NCI-H1092 treated with DMSO at 0.1 percent for 48 hours (cell line): ENCODE data around the gene TMEM108.

Experiments
- DNase-seq: peaks from one replicate; lab custom pipeline; 2025; lab: John Stamatoyannopoulos, UW

TMEM108 gene

DNA sequence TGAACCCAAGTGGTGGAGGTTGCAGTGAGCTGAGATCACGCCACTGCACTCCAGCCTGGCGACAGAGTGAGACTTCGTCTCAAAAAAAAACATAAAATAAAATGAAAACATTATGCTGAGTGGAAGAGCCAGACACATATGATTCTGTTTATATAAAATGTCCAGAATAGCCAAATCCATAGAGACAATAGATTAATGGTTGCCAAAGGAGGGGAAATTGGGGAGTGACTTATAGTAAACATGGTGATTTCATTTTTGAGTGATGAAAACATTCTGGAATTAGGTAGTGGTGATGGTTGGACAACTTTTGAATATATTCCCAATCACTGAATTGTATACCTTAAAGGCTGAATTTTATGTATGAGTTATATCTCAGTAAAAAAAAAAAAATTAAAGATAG lies 189.6 kb downstream of the TMEM108 start:
- DNase-seq = no peak

DNA sequence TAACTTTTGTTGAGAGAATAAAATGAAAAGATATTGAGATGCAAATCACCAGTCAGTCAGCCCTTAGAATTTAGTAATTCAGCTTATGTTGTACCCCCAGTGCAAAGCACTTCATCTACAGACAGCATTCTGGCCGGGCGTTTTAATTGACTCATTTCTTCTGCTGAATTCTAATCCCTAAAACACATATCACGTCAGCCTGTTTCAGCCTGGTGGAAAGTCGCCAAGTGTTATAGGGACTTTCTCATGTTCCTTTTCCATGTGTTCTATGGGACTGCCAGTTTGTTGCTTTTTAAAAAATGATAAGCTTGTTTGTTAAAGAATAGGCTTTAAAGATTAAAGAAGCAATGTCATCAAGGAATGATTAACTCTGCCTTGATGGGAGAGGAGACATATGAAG lies 192.0 kb downstream of the TMEM108 start:
- DNase-seq = peak; percentile 35

GRCh38 chr3:133236901-133237300 lies 198.7 kb downstream of the TMEM108 start:
- DNase-seq = no peak

- DNase-seq = no peak
These were observed 199.2 kb downstream of the TMEM108 start for GRCh38 chr3:133237380-133237779.

DNA sequence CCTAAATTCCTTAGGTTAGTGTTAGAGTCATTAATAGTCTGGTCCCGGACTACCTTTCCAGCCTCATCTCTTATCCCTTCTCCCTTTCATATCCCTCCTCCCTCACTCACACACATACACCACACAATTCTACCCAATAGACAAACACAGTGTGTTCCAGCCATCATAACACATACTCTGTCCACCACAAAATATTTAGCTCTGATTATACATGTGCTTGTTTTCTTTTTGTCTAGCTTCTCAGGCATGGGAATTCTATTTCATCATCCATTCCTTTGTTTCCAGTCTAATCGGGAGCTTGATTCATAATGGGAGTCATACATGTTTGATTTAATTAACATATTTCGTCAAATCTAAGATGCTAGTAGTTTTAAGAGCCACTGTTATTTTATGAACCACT lies 199.8 kb downstream of the TMEM108 start:
- no peak for DNase-seq

DNA sequence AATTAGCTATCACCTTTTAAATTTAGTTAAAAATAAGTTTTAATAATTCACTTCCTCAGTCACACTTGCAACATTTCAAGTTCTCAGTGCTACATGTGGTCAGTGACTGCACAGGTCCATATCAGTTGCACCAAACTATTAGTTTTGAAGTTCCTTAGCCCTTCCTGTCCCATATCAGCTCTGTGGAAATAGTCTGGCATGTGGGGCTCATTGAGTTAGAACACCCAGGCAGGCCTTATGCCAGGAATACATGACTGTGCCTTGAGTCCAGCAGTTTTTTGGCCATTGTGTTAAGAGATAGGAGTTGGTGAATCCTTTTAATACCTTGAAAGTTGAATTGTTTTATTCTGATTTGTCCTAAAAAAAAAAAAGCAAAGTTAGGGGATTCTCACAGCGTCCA lies 207.9 kb downstream of the TMEM108 start:
- no peak for DNase-seq

DNA sequence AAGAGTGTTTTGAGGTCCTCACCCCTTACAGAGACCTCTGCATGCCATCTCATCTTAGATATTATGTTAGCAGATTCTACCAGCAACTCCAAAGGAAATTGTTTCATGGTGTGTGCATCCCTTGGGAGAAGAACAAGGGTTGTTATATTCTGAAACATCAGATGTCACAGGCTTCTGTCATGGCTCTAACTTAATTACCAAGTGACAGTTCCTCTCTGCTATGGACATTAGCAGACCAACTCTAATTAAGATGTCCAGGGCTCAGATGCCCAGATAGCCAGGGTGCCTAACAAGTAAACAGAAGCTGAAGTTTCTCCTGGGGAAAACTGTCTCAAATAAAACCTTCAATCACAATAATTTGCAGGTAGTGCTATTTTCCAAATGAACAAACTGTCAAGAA lies 208.6 kb downstream of the TMEM108 start:
- DNase-seq = no peak

GRCh38 chr3:133248389-133248788 lies 210.2 kb downstream of the TMEM108 start:
- DNase-seq = no peak

DNA sequence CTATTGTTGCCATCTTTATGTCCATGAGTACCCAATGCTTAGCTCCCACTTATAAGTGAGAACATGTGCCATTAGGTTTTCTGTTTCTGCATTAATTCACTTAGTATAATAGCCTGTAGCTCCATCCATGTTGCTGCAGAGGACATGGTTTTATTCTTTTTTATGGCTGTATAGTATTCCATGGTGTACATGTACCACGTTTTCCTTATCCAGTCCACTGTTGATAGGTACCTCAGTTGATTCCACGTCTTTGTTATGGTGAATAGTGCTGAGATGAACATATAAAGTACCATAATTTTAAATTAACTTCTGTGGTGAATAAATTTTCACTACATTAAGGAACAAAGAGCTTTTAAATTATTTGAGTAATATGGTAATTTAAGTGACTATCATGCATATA lies 211.3 kb downstream of the TMEM108 start:
- DNase-seq = no peak

DNA sequence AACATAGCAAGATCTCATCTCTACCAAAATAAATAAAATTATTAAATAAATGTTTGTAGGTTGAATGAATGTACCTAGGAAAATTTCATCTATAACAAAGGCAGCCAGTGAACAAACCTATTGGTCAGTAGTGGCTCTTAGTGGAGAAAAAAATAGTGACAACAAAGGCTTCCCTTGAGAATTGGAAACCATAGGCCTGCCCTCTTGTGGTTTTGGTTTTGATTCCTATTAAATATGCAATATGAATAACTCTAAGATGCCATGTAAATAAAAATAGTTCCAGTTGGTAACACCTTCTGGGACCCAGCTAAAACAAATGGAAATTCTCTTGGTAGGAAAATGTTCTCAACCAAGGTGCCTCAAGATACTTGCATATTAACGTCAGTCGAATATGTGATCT lies 216.0 kb downstream of the TMEM108 start:
- DNase-seq = no peak

DNA sequence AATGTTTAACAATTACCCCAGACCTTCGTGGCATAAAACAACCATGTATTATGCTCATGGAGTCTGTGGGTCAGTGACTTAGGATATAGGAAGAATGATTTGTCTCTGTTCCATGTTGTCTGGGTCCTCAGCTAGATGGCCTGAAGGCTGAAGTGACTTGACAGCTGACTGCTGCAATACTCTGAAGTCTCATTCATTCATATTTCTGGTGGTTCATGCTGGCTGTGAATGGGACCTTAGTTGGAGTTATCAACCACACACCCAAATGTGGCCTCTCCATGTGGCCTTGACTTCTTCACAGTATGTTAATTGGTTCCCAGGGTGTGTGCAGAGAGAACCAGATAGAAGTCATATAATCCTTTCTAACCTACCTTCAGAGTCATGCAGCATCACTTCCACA lies 216.5 kb downstream of the TMEM108 start:
- no peak for DNase-seq

- no peak for DNase-seq
These were observed 218.7 kb downstream of the TMEM108 start for GRCh38 chr3:133256787-133257483.

DNA sequence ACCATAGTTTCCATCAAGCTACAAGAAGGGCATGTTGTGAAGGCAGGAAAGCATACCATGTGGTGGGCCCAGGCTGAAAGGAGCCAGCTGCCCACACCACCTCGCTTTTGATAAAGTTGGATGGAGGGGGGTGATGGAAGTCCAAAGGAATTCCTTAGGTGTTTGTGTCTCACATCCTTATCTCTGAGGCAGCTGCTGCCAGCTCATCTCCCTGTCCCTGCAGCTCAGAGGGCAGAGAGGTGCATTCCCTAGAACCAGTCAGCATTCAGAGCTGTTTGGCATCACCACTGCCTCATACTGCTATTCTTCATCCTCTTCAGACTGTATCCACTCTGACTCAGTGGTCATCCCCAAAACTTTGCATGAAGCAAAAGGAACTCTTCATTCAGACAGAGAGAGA lies 220.2 kb downstream of the TMEM108 start:
- DNase-seq = no peak

DNA sequence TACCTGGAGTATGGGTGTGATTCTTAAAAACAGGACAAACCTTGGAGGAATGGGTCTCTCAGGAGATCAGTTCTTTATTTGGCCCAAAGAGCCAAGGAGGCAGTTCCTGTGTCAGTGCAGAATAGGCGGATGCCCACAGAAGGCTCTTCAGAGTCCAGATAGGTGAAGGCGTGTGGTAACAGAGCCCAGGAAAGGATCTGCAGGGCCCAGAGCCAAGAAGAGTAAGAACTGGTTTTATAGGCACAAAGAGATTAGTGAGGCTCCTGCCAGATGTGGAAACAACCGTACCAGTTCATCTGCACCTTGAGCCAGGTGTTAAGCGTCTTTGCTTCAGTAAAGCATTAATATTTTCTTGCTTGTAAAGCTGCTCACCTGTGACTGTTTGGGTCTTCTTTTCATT lies 221.6 kb downstream of the TMEM108 start:
- no peak for DNase-seq

DNA sequence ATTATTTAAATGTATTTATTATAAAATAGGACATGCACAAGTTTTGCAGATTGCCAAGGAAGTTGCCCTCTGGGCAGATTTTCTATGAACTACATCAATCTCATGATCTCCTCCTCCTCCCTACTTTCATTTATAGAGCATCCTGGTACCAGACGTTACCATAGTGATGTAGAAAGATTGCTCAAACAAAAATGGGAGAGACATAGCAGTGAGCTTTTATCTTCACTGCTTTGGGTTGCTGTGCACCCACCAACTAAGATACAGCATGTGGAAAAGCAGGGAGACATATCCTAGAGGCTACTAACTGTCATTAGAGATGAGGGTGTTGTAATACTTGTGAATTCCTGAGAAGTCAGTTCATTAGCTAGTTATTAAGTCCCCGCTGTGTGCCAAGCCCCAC lies 224.1 kb downstream of the TMEM108 start:
- no peak for DNase-seq

DNA sequence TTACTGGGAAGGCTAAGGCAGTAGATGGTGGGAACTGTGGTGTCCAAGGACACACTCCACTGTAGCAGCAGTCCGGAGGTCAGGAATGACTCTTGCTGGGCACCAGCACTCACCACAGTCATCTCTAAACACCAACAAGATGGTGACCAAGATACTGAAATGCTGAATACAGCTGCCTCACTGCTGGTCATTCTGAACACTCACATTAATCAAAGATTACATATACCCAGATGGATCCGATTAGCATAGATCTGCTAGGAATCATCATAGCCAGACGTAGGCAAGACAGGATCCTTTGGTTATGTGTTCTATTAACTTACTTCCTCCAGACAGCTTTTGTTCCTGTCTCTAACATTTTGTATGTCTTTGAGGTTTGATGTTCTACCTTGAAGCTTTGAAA lies 226.7 kb downstream of the TMEM108 start:
- DNase-seq = no peak

DNA sequence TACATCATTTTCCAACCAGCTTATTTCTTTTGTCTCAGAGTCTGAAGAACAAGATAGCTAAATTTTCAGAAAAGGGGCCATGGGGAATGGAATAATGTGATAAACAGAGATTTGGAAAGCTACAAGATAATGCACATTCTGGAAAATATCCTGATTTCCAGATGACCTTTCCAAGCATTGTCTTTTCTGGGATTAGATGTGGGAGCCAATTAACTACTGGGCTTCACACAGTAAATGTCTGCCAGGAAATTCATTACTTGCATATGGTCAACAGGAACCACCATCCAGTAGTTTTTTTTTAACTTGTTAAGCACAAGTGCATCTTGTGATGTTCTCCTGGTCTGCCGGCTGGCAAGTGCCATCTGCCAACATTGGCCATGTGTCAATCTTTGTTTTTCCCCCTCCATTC lies 230.5 kb downstream of the TMEM108 start:
- peak; percentile 90 for DNase-seq

DNA sequence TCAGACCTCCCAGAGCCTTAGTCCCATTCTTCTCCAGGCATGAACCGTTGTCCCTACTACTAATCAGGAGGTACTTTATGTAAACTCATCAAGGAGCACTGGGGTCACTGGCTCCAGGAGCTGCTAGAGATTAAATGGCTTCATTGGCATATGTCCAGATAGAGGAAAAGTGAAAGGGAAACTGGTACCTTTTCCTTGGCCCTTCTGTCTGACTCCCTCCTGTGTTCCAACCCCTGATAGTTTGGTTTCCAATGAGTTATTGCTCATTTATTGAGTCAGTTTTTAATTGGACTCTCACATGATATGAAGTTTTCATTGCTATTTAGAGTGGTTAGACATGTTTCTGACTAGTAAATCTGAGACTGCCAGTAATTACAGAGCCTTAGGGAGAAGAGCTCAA lies 231.2 kb downstream of the TMEM108 start:
- peak; percentile 94 for DNase-seq

DNA sequence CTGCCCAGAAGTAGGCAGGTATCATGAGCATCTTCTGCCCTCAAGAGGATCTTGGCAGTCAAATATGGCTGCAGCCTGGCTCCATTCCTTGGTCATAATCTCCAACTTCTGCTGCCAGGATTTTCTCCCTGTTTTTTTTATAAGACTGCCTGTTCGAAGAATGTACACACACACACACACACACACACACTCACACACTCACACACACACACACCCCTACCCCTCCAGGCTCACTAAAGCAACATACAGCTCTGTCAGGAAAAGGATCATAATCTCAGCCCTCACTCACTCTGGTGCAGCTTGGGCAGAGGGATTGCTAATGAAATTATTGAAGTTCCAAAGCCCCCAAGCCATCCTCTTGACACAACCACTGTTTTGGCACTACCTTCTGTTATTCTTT lies 232.4 kb downstream of the TMEM108 start:
- no peak for DNase-seq

DNA sequence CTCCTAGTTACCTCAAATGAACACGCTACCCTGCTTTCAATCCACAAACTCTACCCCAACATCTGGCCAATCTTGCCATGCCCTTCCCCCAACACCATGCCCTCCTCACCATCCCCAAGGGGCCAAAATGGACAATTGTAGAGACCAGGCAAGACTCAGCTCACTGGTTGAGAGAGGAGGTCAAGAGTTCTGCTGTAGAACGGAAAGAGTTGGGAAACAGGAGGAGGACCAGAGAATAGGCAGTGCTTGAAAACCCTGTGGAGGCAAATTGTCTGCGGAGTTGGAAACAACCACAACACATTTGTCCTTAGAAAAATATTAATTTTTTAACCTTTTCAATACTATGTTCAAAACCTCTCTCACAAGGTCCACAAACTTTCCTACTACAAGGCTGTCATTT lies 232.9 kb downstream of the TMEM108 start:
- no peak for DNase-seq

DNA sequence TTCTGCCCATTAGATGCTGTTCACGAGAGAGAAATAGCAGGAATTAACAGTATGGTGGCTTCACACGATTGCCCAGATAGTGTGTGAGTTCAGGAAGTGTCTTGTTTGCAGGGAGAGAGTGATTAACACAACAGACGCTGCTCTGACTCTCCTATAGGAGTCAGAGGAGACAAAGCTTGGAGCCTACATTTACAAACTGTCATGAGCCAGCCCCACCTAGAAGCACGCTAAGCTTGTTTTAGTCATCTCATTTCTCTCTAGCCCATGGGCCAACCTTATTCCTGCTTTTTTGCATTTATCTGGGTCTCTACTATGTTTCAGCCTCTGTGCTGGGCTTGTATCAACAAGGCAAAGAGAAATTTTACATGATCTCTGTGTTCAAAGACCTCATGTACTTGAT lies 233.3 kb downstream of the TMEM108 start:
- DNase-seq = peak; percentile 60

GRCh38 chr3:133273346-133273745 lies 235.2 kb downstream of the TMEM108 start:
- DNase-seq = no peak

DNA sequence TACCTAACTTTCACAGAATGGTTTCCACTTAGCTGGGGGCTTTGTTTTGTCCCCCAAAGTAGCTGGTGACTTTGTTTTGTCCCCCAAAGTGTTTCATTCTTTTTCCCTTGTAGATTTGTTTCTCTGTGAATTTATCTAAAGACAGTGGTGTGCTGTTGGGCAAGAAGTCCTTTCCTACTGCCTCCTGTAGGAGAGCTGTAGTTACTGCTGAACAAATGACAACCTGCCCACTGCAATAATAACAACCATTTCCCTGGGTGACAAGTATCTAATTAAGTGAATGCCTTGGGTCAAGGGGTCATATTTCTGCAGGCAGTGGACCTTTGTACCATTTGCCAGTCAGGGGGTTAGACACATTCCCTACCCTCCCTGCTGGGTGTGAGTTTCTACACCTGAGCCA lies 236.3 kb downstream of the TMEM108 start:
- no peak for DNase-seq

GRCh38 chr3:133276594-133276993 lies 238.4 kb downstream of the TMEM108 start:
- DNase-seq = peak; percentile 63

DNA sequence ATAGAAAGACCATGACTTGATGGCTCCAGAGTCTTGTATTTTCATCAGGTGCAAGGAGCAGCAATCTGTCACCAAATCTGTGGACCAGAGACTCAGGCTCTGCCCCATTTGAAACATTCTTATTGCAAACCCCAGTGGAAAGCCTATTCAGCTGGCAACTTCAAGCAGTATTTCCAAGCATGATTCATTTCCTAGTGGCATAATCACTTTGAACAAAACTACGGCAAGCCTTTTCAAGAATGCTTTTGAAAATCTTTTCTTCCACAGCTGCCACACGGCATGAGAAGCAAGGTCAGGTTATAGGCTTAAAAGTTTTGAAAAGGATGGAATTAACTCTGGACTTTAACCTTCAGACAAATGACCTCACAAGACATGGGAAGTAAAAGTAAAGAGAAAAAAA lies 239.6 kb downstream of the TMEM108 start:
- no peak for DNase-seq
